Measurements from ENCODE around the gene SYNPR.

Gene SYNPR

GRCh38 chr3:63656786-63657185, 378.7 kb downstream of the SYNPR start:
- Histone ChIP-seq H3K4me2 (ENCODE audit: low read length) (no peak overlapping the region), H3K9ac (ENCODE audit: low read length) (no peak overlapping the region), H4K20me1 (ENCODE audit: insufficient read depth, low read length) (no peaks in the 10 kb centered on the region), H2AFZ (ENCODE audit: low read depth, low read length) (no peak overlapping the region), H3K4me1 (ENCODE audit: low read length) (no peaks in the 10 kb centered on the region), H3K27me3 (ENCODE audit: low read depth, low read length) (no peaks in the 10 kb centered on the region), H3K27ac (ENCODE audit: low read length) (no peak overlapping the region), H3K9me3 (ENCODE audit: insufficient read depth, low read length) (no peaks in the 10 kb centered on the region), H3K36me3 (replicated peaks; ENCODE audit: low read depth, low read length) (no peaks in the 10 kb centered on the region), H3K79me2 (ENCODE audit: low read length) (no peaks in the 10 kb centered on the region), H3K4me3 (ENCODE audit: low read length) (no peak overlapping the region)
- TF ChIP-seq CTCF (IDR thresholded peaks at IDR 0.05; ENCODE audit: low read depth, low read length) (no peak), EZH2phosphoT487 (IDR thresholded peaks at IDR 0.05; ENCODE audit: low read depth) (no peak)

- Histone ChIP-seq H3K9ac (ENCODE audit: low read length) (no peak overlapping the region), H4K20me1 (ENCODE audit: insufficient read depth, low read length) (no peaks in the 10 kb centered on the region), H2AFZ (ENCODE audit: low read depth, low read length) (no peak overlapping the region), H3K9me3 (ENCODE audit: insufficient read depth, low read length) (no peaks in the 10 kb centered on the region), H3K4me3 (ENCODE audit: low read length) (no peak overlapping the region), H3K36me3 (replicated peaks; ENCODE audit: low read depth, low read length) (no peaks in the 10 kb centered on the region), H3K4me1 (ENCODE audit: low read length) (no peaks in the 10 kb centered on the region), H3K79me2 (ENCODE audit: low read length) (no peaks in the 10 kb centered on the region), H3K27ac (ENCODE audit: low read length) (no peak overlapping the region), H3K27me3 (ENCODE audit: low read depth, low read length) (no peaks in the 10 kb centered on the region), H3K4me2 (ENCODE audit: low read length) (no peak overlapping the region)
- TF ChIP-seq EZH2phosphoT487 (IDR thresholded peaks at IDR 0.05; ENCODE audit: low read depth), result no peak
- TF ChIP-seq CTCF (IDR thresholded peaks at IDR 0.05; ENCODE audit: low read depth, low read length), result peak; percentile 36
Observed at GRCh38 chr3:63661242-63661641, 383.1 kb downstream of the SYNPR start.

GRCh38 chr3:63662011-63662410, 383.9 kb downstream of the SYNPR start:
- Histone ChIP-seq H2AFZ (ENCODE audit: low read depth, low read length) (no peak overlapping the region), H4K20me1 (ENCODE audit: insufficient read depth, low read length) (no peaks in the 10 kb centered on the region), H3K27me3 (ENCODE audit: low read depth, low read length) (no peaks in the 10 kb centered on the region), H3K4me2 (ENCODE audit: low read length) (no peak overlapping the region), H3K9me3 (ENCODE audit: insufficient read depth, low read length) (no peaks in the 10 kb centered on the region), H3K79me2 (ENCODE audit: low read length) (no peaks in the 10 kb centered on the region), H3K36me3 (replicated peaks; ENCODE audit: low read depth, low read length) (no peaks in the 10 kb centered on the region), H3K27ac (ENCODE audit: low read length) (no peak overlapping the region), H3K4me1 (ENCODE audit: low read length) (no peaks in the 10 kb centered on the region), H3K9ac (ENCODE audit: low read length) (no peak overlapping the region), H3K4me3 (ENCODE audit: low read length) (no peak overlapping the region)
- TF ChIP-seq EZH2phosphoT487 (IDR thresholded peaks at IDR 0.05; ENCODE audit: low read depth) (no peak), CTCF (IDR thresholded peaks at IDR 0.05; ENCODE audit: low read depth, low read length) (no peak)

GRCh38 chr3:63662500-63662899, 384.4 kb downstream of the SYNPR start:
- H4K20me1 ChIP-seq (ENCODE audit: insufficient read depth, low read length), result no peaks in the 10 kb centered on the region
- no peak overlapping the region for H3K27ac ChIP-seq (ENCODE audit: low read length)
- no peaks in the 10 kb centered on the region for H3K36me3 ChIP-seq (replicated peaks; ENCODE audit: low read depth, low read length)
- no peak overlapping the region for H3K9ac ChIP-seq (ENCODE audit: low read length)
- H3K27me3 ChIP-seq (ENCODE audit: low read depth, low read length), result no peaks in the 10 kb centered on the region
- H3K4me1 ChIP-seq (ENCODE audit: low read length), result no peaks in the 10 kb centered on the region
- H2AFZ ChIP-seq (ENCODE audit: low read depth, low read length), result no peak overlapping the region
- no peak for TF ChIP-seq EZH2phosphoT487 (IDR thresholded peaks at IDR 0.05; ENCODE audit: low read depth)
- no peak for TF ChIP-seq CTCF (IDR thresholded peaks at IDR 0.05; ENCODE audit: low read depth, low read length)
- no peaks in the 10 kb centered on the region for H3K79me2 ChIP-seq (ENCODE audit: low read length)
- H3K4me2 ChIP-seq (ENCODE audit: low read length), result no peak overlapping the region
- H3K4me3 ChIP-seq (ENCODE audit: low read length), result no peak overlapping the region
- no peaks in the 10 kb centered on the region for H3K9me3 ChIP-seq (ENCODE audit: insufficient read depth, low read length)
